ENCODE measurements around the gene SHBG.

DNA sequence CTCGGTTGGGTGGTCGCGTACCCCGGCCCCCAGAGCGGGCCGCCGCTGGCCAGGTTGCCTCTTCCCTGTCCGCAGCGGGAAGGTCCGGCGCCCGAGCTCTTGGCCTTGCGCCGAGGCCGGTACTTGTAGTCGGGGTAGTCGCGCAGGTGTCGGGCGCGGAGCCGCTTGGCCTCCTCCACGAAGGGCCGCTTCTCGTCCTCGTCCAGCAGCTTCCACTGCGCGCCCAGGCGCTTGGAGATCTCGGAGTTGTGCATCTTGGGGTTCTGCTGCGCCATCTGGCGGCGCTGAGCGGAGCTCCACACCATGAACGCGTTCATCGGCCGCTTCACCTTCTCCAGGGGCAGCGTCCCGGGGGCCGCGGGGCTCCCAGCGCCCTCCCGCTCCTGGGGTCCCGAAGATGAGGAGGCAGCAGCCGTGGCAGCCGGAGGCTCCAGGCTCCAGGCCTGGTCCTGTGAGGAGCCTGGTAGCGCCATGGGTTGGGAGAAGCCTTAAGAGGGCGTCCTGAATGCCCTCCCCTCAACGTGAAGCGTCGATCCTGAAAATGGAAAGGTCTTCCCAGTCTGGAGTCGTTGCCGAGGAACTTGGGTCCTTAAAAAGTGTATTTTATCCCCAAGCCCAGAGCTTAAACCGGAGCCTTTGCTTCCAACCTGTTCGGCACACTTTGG, 40.6 kb upstream of the SHBG start:
- TF ChIP-seq BHLHE40 (IDR thresholded peaks at IDR 0.05; ENCODE audit: borderline replicate concordance) (no peak), HDGF (IDR thresholded peaks at IDR 0.05; ENCODE audit: borderline replicate concordance) (no peak), L3MBTL2 (conservative IDR thresholded peaks at IDR 0.05) (no peak), NFRKB (IDR thresholded peaks at IDR 0.05) (no peak), LEF1 (IDR thresholded peaks at IDR 0.05; ENCODE audit: borderline replicate concordance) (no peak), FOXM1 (IDR thresholded peaks at IDR 0.05; ENCODE audit: borderline replicate concordance) (no peak), TARDBP (IDR thresholded peaks at IDR 0.05) (no peak), SP1 (IDR thresholded peaks at IDR 0.05) (no peak), CTBP1 (IDR thresholded peaks at IDR 0.05; ENCODE audit: borderline replicate concordance) (no peak)
